Measurements from ENCODE around the gene TNKS1BP1. TPM values are rescaled to one million over a fixed set of nuclear protein-coding genes. Genes with fewer than 3 reads are reported as not detected.
A peak's percentile ranks its signal among the peaks of the same experiment; 100 is the strongest.
"Not testable (repeated sequence)": the region's sequence is repeated elsewhere in the genome, so short reads cannot be mapped to it uniquely, and the experiment has no call there.

TNKS1BP1 gene
- total RNA-seq, 1 donor from 2014 or later, result 32.6 TPM

GRCh38 chr11:57340039-57340615, 15.4 kb upstream of the TNKS1BP1 start:
- Histone ChIP-seq H3K36me3 (no peaks in the 10 kb centered on the region), H3K4me3 (peak overlapping the region; percentile 51), H3K9me3 (replicated peaks) (no peaks in the 10 kb centered on the region), H3K27me3 (ENCODE audit: low read depth) (peaks cover 20% of the 10 kb centered on the region), H3K4me1 (peaks cover 13% of the 10 kb centered on the region), H3K27ac (replicated peaks) (no peak overlapping the region)
- no peak for DNase-seq
- TF ChIP-seq, protein P1, sequence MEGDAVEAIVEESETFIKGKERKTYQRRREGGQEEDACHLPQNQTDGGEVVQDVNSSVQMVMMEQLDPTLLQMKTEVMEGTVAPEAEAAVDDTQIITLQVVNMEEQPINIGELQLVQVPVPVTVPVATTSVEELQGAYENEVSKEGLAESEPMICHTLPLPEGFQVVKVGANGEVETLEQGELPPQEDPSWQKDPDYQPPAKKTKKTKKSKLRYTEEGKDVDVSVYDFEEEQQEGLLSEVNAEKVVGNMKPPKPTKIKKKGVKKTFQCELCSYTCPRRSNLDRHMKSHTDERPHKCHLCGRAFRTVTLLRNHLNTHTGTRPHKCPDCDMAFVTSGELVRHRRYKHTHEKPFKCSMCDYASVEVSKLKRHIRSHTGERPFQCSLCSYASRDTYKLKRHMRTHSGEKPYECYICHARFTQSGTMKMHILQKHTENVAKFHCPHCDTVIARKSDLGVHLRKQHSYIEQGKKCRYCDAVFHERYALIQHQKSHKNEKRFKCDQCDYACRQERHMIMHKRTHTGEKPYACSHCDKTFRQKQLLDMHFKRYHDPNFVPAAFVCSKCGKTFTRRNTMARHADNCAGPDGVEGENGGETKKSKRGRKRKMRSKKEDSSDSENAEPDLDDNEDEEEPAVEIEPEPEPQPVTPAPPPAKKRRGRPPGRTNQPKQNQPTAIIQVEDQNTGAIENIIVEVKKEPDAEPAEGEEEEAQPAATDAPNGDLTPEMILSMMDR (IDR thresholded peaks at IDR 0.05; ENCODE audit: borderline replicate concordance), result peak; percentile 14
- intact Hi-C loops (cut with micrococcal nuclease), result no loop called here

- intact Hi-C loops (cut with micrococcal nuclease), result no loop called here
- Histone ChIP-seq H3K4me1 (peaks cover 21% of the 10 kb centered on the region), H3K4me3 (peak overlapping the region; percentile 51), H3K27me3 (ENCODE audit: low read depth) (peaks cover 20% of the 10 kb centered on the region), H3K27ac (replicated peaks) (peak overlapping the region; percentile 54), H3K36me3 (peaks cover under 1% of the 10 kb centered on the region), H3K9me3 (replicated peaks) (no peaks in the 10 kb centered on the region)
- TF ChIP-seq, protein P1 (IDR thresholded peaks at IDR 0.05; ENCODE audit: borderline replicate concordance), result no peak
- DNase-seq, result no peak
Observed at GRCh38 chr11:57339328-57339727, 14.6 kb upstream of the TNKS1BP1 start.

DNA sequence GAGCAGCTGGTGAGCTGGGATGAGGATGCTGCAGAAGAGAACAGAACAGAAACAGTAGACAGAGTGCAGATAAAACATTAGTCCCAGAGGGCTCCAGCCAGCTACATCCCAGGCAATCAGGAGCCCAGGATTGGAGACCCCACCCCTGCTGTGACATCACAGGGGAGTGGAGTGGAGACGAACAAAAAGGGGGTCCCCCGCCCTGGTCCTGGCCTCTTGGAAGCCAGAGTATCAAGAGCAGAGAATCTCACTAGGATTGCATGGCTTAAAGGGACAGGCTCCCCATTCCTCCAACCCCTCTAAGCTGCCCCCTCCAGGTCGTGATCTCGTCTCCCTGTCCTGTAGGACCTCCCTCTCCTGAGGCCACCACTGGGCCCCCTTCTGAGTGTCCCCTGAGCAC, 13.4 kb upstream of the TNKS1BP1 start, which contains the start of gene P2RX3:
Gene P2RX3 (plus strand): TSS at position 211 of the 400 bp plus-strand sequence. CDS start 199 bp downstream, outside the sequence.
- Histone ChIP-seq H3K4me3 (peak within 1 kb of the TSS; percentile 51), H3K36me3 (peaks cover 13% of the 10 kb centered on the region), H3K27ac (replicated peaks) (peak within 1 kb of the TSS; percentile 54), H3K4me1 (peaks cover 28% of the 10 kb centered on the region), H3K9me3 (replicated peaks) (no peaks in the 10 kb centered on the region), H3K27me3 (ENCODE audit: low read depth) (peaks cover 20% of the 10 kb centered on the region)
- TF ChIP-seq, protein P1 (IDR thresholded peaks at IDR 0.05; ENCODE audit: borderline replicate concordance), result no peak
- DNase-seq, result peak; percentile 48
- intact Hi-C loops (cut with micrococcal nuclease), result no loop called here

DNA sequence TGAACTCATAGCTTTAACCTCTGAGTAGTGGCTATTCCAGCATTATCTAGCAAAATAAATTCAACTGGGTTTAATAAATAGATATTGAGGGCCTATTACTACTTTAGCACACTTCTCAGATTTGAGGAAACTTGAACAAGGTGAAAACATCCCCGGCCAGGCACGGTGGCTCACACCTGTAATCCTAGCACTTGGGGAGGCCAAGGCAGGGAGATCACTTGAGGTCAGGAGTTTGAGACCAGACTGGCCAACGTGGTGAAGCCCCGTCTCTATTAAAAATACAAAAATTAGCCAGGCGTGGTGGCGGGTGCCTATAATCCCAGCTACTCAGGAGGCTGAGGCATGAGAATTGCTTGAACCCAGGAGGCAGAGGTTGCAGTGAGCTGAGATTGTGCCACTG, 12.1 kb upstream of the TNKS1BP1 start:
- DNase-seq; intact Hi-C loops (cut with micrococcal nuclease); H3K9me3 ChIP-seq (replicated peaks); H3K27ac ChIP-seq (replicated peaks); H3K4me3 ChIP-seq: not testable (repeated sequence)
- Histone ChIP-seq H3K27me3 (ENCODE audit: low read depth) (peaks cover 20% of the 10 kb centered on the region), H3K4me1 (peaks cover 28% of the 10 kb centered on the region), H3K36me3 (peaks cover 26% of the 10 kb centered on the region)

DNA sequence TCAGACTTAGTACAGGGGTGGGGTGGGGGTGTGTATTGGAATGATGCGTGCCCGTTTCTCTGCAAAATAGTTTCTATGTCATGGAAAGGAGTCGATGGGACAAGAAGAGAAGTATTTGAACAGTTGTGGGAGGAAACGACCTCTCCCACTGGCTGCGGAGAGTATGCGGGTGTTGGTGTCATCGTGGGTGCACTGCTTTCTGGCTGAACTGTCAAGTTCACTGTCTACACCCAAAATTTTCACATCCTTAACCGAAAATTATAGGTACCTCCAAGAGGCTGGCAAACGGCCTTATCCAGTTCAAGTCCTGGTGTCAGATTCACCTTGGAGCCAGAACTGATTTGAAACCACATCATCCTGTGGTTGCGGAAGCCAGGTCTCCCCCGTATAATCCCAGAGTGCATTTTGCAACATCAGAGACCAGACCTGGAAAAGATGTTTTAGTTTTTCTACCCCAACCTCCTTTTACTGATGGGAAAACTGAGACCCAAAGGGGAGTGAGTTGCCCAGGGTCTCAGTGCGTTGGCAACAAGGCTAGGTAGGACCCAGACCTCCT, 11.4 kb upstream of the TNKS1BP1 start:
- intact Hi-C loops (cut with micrococcal nuclease), result no loop called here
- Histone ChIP-seq H3K36me3 (peaks cover 32% of the 10 kb centered on the region), H3K27me3 (ENCODE audit: low read depth) (peaks cover 16% of the 10 kb centered on the region), H3K27ac (replicated peaks) (peak overlapping the region; percentile 91), H3K4me3 (peak overlapping the region; percentile 88), H3K9me3 (replicated peaks) (no peaks in the 10 kb centered on the region), H3K4me1 (peaks cover 28% of the 10 kb centered on the region)
- DNase-seq, result no peak
- TF ChIP-seq, protein P1 (IDR thresholded peaks at IDR 0.05; ENCODE audit: borderline replicate concordance), result no peak

All from left ventricle myocardium inferior (tissue), 1 donor.